OCI-LY3 (cell line): ENCODE data around the gene MAST2.

Experiments
- H2AFZ ChIP-seq: fragments of 200-600, 300-600 bp; shearing (Covaris generic); 2 replicates; pipeline ENCODE4 v1.6.0; 2014; ENCODE audit warnings: antibody characterized with exemption, low read depth, low read length
- H3K27ac ChIP-seq: fragments of 200-600, 300-600 bp; sonication (generic); 2 replicates; pipeline ENCODE4 v1.5.1; 2014; ENCODE audit warnings: mild to moderate bottlenecking, low read length, moderate library complexity, mixed read lengths
- H3K27me3 ChIP-seq: fragments of 200-600, 300-600 bp; sonication (generic); 2 replicates; pipeline ENCODE4 v1.6.1; 2014; ENCODE audit warnings: low read depth, low read length, mixed read lengths
- H3K36me3 ChIP-seq: fragments of 200-600, 300-600 bp; sonication (generic); replicated peaks from 2 replicates; pipeline ENCODE3; 2014; ENCODE audit warnings: low read depth, low read length, mixed read lengths
- H3K4me1 ChIP-seq: fragments of 300-600, 200-600 bp; sonication (generic); 2 replicates; pipeline ENCODE4 v1.6.1; 2014; ENCODE audit warnings: low read length, mixed read lengths
- H3K4me2 ChIP-seq: fragments of 200-600, 300-600 bp; sonication (generic); 2 replicates; pipeline ENCODE4 v1.6.1; 2014; ENCODE audit warnings: low read length, mixed read lengths
- H3K4me3 ChIP-seq: fragments of 300-600, 200-600 bp; sonication (generic); 2 replicates; pipeline ENCODE4 v1.5.1; 2014; ENCODE audit warnings: antibody characterized with exemption, mild to moderate bottlenecking, low read length, moderate library complexity
- H3K79me2 ChIP-seq: fragments of 300-600, 200-600 bp; shearing (Covaris generic); 2 replicates; pipeline ENCODE4 v1.6.1; 2014; ENCODE audit warnings: mild to moderate bottlenecking, low read length, mixed read lengths
- H3K9ac ChIP-seq: fragments of 300-600, 200-600 bp; shearing (Covaris generic); 2 replicates; pipeline ENCODE4 v1.6.0; 2014; ENCODE audit warnings: mild to moderate bottlenecking, low read length, moderate library complexity
- H3K9me3 ChIP-seq: fragments of 200-600, 300-600 bp; shearing (Covaris generic); 2 replicates; pipeline ENCODE4 v1.6.1; 2014; ENCODE audit warnings: low read length, mixed read lengths; ENCODE audit not compliant: insufficient read depth
- H4K20me1 ChIP-seq: fragments of 200-600, 300-600 bp; sonication (generic); 2 replicates; pipeline ENCODE4 v1.6.1; 2016; ENCODE audit warnings: low read length, mixed read lengths; ENCODE audit not compliant: insufficient read depth
- EZH2phosphoT487 ChIP-seq: fragments of 200-600 bp; shearing (Covaris generic); IDR thresholded peaks from 2 replicates; pipeline ENCODE4 v1.6.1; 2018; ENCODE audit warnings: antibody characterized with exemption, mixed run types, low read depth
- TF ChIP-seq, protein P1 (sequence below): fragments of 200-600, 300-600 bp; sonication (generic); IDR thresholded peaks from 2 replicates; pipeline ENCODE4 v1.5.1; 2014; ENCODE audit warnings: antibody characterized with exemption, low read length, low read depth

The MAST2 gene

DNA sequence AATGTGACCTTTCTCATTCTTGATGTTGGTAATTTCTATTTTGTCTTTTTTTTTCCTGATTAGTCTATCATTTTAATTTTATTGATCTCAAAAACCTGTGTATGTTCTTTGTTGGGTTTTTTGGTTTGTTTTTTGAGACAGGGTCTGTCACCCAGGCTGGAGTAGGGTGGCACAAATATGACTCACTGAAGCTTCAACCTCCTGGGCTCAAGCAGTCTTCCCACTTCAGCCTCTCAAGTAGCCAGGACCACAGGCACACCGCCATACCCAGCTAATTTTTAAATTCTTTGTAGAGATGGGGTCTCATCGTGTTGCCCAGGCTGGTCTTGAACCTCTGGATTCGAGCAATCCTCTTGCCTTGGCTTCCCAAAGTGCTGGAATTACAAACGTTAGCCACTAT, 183.8 kb downstream of the MAST2 start:
- Histone ChIP-seq H3K79me2 (no peaks in the 10 kb centered on the region), H3K4me1 (peaks cover 9% of the 10 kb centered on the region), H3K9ac (no peak overlapping the region), H3K27ac (no peak overlapping the region), H2AFZ (no peak overlapping the region), H3K4me3 (no peak overlapping the region), H3K9me3 (no peaks in the 10 kb centered on the region), H3K4me2 (no peak overlapping the region), H3K36me3 (no peaks in the 10 kb centered on the region), H4K20me1 (no peaks in the 10 kb centered on the region), H3K27me3 (no peaks in the 10 kb centered on the region)
- TF ChIP-seq, protein P1, sequence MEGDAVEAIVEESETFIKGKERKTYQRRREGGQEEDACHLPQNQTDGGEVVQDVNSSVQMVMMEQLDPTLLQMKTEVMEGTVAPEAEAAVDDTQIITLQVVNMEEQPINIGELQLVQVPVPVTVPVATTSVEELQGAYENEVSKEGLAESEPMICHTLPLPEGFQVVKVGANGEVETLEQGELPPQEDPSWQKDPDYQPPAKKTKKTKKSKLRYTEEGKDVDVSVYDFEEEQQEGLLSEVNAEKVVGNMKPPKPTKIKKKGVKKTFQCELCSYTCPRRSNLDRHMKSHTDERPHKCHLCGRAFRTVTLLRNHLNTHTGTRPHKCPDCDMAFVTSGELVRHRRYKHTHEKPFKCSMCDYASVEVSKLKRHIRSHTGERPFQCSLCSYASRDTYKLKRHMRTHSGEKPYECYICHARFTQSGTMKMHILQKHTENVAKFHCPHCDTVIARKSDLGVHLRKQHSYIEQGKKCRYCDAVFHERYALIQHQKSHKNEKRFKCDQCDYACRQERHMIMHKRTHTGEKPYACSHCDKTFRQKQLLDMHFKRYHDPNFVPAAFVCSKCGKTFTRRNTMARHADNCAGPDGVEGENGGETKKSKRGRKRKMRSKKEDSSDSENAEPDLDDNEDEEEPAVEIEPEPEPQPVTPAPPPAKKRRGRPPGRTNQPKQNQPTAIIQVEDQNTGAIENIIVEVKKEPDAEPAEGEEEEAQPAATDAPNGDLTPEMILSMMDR: no peak
- no peak for TF ChIP-seq EZH2phosphoT487

DNA sequence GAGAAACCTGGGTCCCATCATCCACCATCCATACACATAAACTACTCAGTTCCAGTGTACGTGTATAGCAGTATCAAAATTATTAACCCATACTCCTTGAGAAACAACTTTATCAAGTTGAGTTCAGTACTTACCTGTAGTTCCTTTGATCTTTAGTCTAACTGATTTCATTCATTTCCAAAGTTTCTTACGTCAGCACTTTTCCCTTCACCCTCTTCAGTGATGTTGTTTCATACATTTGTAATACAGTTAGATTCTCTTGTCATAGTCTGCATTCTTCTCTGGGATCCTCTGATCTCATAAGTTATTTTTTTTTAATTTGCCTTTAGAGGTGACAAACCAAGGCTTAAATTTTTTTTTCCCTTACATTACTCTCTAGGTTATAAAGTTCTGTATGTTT, 185.8 kb downstream of the MAST2 start:
- Histone ChIP-seq H2AFZ (no peak overlapping the region), H3K4me2 (no peak overlapping the region), H3K4me1 (peaks cover 9% of the 10 kb centered on the region), H3K27ac (no peak overlapping the region), H3K27me3 (no peaks in the 10 kb centered on the region), H3K9ac (no peak overlapping the region), H3K36me3 (no peaks in the 10 kb centered on the region), H3K4me3 (no peak overlapping the region), H4K20me1 (no peaks in the 10 kb centered on the region), H3K79me2 (no peaks in the 10 kb centered on the region), H3K9me3 (no peaks in the 10 kb centered on the region)
- TF ChIP-seq, protein P1: no peak
- TF ChIP-seq EZH2phosphoT487: no peak

DNA sequence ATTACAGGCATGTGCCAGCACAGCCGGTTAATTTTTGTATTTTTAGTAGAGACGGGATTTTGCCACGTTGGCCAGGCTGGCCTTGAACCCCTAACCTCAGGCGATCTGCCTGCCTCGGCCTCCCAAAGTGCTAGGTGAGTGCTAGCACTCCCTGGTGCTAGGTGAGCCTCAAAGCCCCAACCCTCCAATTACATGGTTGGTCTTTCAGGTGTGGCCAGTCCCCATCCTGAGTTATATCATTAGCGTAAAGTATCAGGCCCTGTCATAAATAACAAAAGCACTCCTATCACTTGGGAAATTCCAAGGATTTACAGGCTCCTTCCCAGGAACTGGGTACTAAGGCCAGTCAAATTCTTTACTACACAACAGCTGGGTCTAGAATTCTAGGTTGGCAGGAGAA, 191.0 kb downstream of the MAST2 start:
- Histone ChIP-seq H4K20me1 (no peaks in the 10 kb centered on the region), H3K4me2 (no peak overlapping the region), H2AFZ (no peak overlapping the region), H3K36me3 (no peaks in the 10 kb centered on the region), H3K9ac (no peak overlapping the region), H3K4me1 (peaks cover 9% of the 10 kb centered on the region), H3K27ac (no peak overlapping the region), H3K27me3 (no peaks in the 10 kb centered on the region), H3K79me2 (no peaks in the 10 kb centered on the region), H3K4me3 (no peak overlapping the region), H3K9me3 (no peaks in the 10 kb centered on the region)
- TF ChIP-seq EZH2phosphoT487: no peak
- TF ChIP-seq, protein P1: no peak

DNA sequence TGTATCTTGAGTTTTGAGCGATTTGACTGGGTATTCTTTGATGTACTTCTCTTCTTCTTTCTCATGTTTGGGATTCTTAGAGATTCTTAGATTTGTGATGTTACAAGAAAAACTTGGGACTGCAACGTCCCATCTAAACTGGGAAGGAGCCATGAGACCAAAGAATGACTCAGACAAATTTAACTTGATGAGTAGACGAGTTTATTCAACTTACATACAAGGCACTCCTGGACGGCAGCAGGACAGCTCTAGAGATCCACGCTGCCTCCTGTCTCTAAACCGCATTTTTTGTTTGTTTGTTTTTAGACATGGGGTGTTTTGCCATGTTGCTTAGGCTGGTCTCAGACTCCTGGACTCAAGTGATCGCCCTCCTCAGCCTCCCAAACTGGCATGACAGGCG, 191.9 kb downstream of the MAST2 start:
- Histone ChIP-seq H3K9ac (no peak overlapping the region), H3K36me3 (no peaks in the 10 kb centered on the region), H2AFZ (no peak overlapping the region), H3K4me3 (no peak overlapping the region), H3K4me2 (no peak overlapping the region), H4K20me1 (no peaks in the 10 kb centered on the region), H3K27ac (no peak overlapping the region), H3K79me2 (no peaks in the 10 kb centered on the region), H3K27me3 (no peaks in the 10 kb centered on the region), H3K9me3 (no peaks in the 10 kb centered on the region), H3K4me1 (peaks cover 8% of the 10 kb centered on the region)
- TF ChIP-seq, protein P1: no peak
- TF ChIP-seq EZH2phosphoT487: no peak
